ENCODE results near the gene NELFCD.

The NELFCD gene

DNA sequence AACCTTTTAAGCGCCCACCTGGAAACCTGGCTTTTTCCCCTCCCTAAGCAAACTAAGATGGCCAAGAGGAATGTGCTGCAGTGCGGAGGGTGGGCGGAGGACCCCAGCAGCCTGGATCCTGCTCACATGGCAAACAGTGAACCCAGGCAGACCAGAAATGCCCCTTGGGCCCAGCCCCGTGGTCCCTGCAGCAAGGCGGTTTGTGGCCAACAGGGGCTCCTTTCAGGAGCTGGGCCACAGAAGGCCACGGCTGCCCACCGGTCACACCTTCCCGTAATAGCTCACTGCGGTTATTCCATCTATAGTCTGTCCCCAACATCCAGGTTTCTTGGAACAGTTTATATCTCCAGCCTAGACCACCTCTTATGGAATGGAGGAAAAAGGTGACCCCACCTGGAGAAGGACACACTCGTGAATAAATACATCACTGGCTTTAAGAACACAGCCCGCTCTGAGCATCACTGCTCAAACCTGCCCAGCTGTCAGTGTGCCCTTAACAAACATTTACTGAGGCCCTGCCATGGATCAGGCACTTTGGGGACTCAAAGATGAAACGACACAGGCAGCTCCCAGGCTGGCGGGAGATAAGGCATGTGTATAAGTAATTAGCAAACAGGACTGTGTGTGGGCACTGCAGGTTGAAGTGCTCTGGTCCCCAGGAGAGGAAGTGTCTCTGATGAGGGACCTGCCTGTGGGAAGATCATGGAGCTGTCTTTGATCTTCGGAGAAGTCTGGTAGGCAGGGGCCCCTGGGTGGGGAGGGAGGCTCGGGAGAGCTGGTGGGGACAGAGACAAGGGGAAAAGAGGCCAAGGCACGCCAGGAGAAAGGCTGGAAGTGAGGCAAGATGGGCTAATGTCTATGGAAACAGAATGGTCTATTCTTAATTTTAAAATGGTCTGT, 35.0 kb downstream of the NELFCD start:
- TF ChIP-seq, protein P1, sequence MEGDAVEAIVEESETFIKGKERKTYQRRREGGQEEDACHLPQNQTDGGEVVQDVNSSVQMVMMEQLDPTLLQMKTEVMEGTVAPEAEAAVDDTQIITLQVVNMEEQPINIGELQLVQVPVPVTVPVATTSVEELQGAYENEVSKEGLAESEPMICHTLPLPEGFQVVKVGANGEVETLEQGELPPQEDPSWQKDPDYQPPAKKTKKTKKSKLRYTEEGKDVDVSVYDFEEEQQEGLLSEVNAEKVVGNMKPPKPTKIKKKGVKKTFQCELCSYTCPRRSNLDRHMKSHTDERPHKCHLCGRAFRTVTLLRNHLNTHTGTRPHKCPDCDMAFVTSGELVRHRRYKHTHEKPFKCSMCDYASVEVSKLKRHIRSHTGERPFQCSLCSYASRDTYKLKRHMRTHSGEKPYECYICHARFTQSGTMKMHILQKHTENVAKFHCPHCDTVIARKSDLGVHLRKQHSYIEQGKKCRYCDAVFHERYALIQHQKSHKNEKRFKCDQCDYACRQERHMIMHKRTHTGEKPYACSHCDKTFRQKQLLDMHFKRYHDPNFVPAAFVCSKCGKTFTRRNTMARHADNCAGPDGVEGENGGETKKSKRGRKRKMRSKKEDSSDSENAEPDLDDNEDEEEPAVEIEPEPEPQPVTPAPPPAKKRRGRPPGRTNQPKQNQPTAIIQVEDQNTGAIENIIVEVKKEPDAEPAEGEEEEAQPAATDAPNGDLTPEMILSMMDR (IDR thresholded peaks at IDR 0.05): no peak
- TF ChIP-seq ZFX (IDR thresholded peaks at IDR 0.05; ENCODE audit: borderline replicate concordance): no peak
- H3K27ac ChIP-seq: no peak overlapping the region

DNA sequence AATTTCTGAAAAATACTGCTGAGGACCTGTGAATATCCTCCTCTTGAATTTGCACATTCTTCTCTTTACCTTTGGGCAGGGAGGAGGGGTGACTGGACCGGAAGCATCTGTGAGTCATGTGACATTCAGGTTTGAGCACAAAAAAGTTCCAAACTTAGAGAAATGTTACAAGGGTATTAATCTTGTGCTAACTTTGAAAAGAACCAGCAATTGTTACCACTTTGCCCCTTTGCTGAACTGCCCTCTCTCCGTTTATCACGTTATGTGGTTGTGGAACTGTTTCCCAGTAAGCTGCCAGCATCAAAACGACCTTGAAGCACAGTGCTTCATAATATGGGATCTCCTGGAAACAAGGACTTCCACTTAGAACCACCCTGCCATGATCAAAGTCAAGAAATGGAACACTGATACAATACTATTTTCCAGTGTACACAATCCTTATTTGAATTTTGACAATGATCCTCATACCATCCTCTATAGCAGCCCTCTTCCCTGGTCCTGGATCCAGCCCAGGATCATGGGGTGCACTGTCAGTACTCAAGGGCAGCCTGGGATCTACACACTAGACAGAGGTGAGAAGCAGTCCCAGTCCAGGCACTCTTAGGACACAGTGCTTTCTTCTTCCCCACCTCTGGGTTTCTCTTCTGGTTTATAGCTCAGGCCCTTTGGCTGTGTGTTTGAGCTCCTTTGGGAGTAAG, 35.9 kb downstream of the NELFCD start:
- TF ChIP-seq, protein P1 (IDR thresholded peaks at IDR 0.05): no peak
- TF ChIP-seq ZFX (IDR thresholded peaks at IDR 0.05; ENCODE audit: borderline replicate concordance): no peak
- no peak overlapping the region for H3K27ac ChIP-seq

DNA sequence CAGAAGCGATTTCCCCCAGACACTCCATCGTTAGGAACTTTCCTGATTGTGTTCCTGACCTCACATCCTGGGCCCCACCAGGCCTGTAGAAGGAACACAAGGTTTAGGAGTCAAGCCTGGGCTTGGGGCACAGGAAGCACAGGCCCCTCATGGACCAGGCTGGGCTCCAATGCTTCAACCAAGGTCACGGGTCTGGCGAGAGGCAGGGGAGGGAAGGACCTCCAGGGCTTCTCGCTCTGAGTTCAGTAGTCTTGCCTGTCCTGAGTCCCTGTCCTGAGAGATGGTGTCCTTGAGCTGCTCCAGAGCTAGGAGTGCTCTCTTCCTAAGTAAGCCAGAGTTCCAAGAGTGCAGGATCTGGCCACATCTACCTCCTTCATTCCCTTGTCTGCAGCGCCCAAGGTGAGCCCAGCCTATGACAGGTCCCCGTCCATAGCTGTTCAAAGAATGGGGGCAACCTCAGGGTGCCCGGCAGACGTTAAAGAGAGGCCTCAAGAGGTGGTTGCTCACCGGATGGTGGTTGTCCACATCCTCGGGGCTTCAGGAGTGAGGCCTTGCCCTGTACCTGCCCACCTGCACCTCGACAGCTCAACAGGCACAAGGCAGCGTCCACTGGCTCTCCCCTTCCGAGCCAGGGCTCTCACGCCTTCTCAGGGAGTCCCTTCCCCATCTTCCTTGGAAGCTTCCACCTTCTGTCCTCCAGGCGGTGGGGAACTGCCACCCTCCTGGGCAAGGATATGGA, 36.6 kb downstream of the NELFCD start:
- H3K27ac ChIP-seq: no peak overlapping the region
- no peak for TF ChIP-seq ZFX (IDR thresholded peaks at IDR 0.05; ENCODE audit: borderline replicate concordance)
- TF ChIP-seq, protein P1 (IDR thresholded peaks at IDR 0.05): no peak

DNA sequence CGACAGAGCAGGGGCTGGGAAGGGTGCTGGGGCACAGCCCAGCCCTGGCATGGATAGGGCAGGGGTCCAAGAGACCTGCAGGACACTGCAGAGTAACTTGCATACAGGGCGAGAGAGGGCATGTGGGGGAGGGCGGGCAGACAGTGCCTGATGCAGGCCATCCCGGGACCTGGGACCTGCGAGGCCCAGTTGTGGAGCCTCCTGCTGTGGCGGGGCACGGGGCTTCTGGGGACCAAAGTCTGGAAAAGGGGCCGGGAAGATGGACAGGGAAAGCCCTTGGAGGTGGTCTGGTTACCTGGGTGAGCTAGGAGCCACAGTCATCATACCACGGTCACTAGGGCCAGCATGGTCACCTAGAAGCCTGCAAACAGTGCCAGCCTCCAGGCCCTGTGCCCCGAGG, 37.8 kb downstream of the NELFCD start:
- TF ChIP-seq, protein P1 (IDR thresholded peaks at IDR 0.05): no peak
- no peak for TF ChIP-seq ZFX (IDR thresholded peaks at IDR 0.05; ENCODE audit: borderline replicate concordance)
- no peak overlapping the region for H3K27ac ChIP-seq

DNA sequence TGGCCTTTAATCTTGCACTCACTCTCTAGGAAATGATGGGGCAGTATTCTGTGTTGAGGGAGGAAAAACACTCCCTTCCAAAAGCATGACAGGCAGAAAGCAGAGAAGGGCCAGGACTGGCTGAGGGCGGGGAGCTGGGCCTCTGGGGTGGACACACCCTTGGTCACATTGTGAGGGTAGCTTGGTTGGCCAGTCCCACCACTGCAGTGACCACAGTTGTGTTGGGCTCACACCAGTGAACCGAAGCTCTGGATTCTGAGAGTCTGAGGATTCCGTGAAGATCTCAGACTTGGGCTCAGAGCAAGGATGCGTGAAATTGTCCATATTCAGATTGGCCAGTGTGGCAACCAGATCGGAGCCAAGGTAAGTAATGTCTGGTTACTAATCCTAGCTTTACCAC, 38.2 kb downstream of the NELFCD start, which contains the start of gene TUBB1:
Gene TUBB1 (plus strand): TSS at position 213 of the 400 bp plus-strand sequence. CDS start 94 bp downstream, at position 307.
- TF ChIP-seq ZFX (IDR thresholded peaks at IDR 0.05; ENCODE audit: borderline replicate concordance): no peak
- TF ChIP-seq, protein P1 (IDR thresholded peaks at IDR 0.05): no peak

DNA sequence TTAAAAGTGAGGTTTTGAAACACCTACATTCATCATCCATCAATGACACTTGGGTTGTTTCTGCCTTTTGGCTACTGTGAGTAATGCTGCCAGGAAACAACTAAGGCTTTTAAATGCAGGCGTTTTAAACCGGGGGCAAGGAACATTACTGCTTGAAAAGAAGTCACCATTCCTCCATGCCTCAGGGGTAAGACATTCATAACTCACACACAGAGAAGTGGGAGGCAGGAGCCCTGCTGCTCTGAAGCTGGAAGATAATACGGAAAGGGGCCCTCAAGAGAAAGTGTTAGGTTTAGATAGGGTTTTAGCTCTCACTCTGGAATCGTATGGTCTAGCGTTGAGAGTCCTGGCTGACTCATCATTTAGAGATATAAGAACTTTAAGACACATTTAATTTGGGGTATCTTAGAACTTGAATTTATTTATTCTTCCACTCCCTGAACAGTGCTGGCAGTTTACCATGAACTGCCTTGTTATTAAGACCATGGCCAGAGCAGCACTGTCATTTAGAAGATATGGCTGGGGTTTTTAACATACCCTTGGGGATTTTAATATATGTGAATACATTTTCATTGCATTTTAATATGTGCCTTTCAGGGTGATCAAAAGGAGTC, 40.0 kb downstream of the NELFCD start:
- TF ChIP-seq, protein P1 (IDR thresholded peaks at IDR 0.05): no peak
- TF ChIP-seq ZFX (IDR thresholded peaks at IDR 0.05; ENCODE audit: borderline replicate concordance): no peak
- H3K27ac ChIP-seq: no peak overlapping the region

More for the DNA sequence above, 38.2 kb downstream of the NELFCD start, which contains the start of gene TUBB1:
- H3K27ac ChIP-seq: no peak within 1 kb of the TSS

All from 22Rv1 (cell line).